SJSA1 (cell line): ENCODE data around the gene CYREN. TPM values are rescaled to one million over a fixed set of nuclear protein-coding genes. Genes with fewer than 3 reads are reported as not detected.

Experiments used
- DNase-seq, 2 experiments: peaks; one replicate each; pipeline ENCODE4 v3.0.0-alpha.2; 2015 to 2020; ENCODE audit warnings: low spot score in 2 of 2, low read depth in 1 of 2
- H3K27ac ChIP-seq: fragments of 250-450 bp; sonication (Bioruptor Pico); 2 replicates; pipeline ENCODE4 v1.5.1; 2020; ENCODE audit warnings: mild to moderate bottlenecking, moderate library complexity
- H3K27me3 ChIP-seq: fragments of 250-450 bp; sonication (Bioruptor Pico); replicated peaks from 2 replicates; pipeline ENCODE4 v1.5.1; 2020; ENCODE audit warnings: mild to moderate bottlenecking, moderate library complexity
- H3K36me3 ChIP-seq: fragments of 250-450 bp; sonication (Bioruptor Pico); 2 replicates; pipeline ENCODE4 v1.5.1; 2020; ENCODE audit warnings: mild to moderate bottlenecking
- H3K4me1 ChIP-seq: fragments of 250-450 bp; sonication (Bioruptor Pico); replicated peaks from 2 replicates; pipeline ENCODE4 v1.6.1; 2021; ENCODE audit warnings: mild to moderate bottlenecking
- H3K4me3 ChIP-seq: fragments of 250-450 bp; sonication (Bioruptor Pico); 2 replicates; pipeline ENCODE4 v1.5.1; 2020; ENCODE audit warnings: mild to moderate bottlenecking
- H3K9me3 ChIP-seq: fragments of 250-450 bp; sonication (Bioruptor Pico); replicated peaks from 2 replicates; pipeline ENCODE4 v1.5.1; 2020; ENCODE audit warnings: mild to moderate bottlenecking
- total RNA-seq: library from RNA; depleted of rRNA; stranded (reverse); fragments of >200 nt; shearing (Covaris generic); gene quantifications from 2 replicates; pipeline ENCODE4 v1.2.3, GENCODE V29; 2014

Gene CYREN
- total RNA-seq, 1 experiment from 2014 or later = 67.1 TPM

- no peak overlapping the region for H3K27ac ChIP-seq
- H3K4me3 ChIP-seq = no peak overlapping the region
- DNase-seq = no peak
- peaks cover 16% of the 10 kb centered on the region for H3K4me1 ChIP-seq
- 0 out of 2 replicates have a peak, but pooled peaks cover 2% of the 10 kb centered on the region for H3K9me3 ChIP-seq
- H3K27me3 ChIP-seq = no peaks in the 10 kb centered on the region
- H3K36me3 ChIP-seq = peaks cover 64% of the 10 kb centered on the region
These were observed 4.0 kb downstream of the CYREN start for GRCh38 chr7:135166338-135166990.

- no peak overlapping the region for H3K4me3 ChIP-seq
- peaks cover 18% of the 10 kb centered on the region for H3K4me1 ChIP-seq
- H3K27ac ChIP-seq = no peak overlapping the region
- peaks cover 64% of the 10 kb centered on the region for H3K36me3 ChIP-seq
- no peak for DNase-seq
- H3K27me3 ChIP-seq = no peaks in the 10 kb centered on the region
- H3K9me3 ChIP-seq = 0 out of 2 replicates have a peak, but pooled peaks cover 2% of the 10 kb centered on the region
These were observed 4.6 kb downstream of the CYREN start for GRCh38 chr7:135165862-135166261.

- Histone ChIP-seq H3K4me1 (peaks cover 29% of the 10 kb centered on the region), H3K27ac (no peak overlapping the region), H3K36me3 (peaks cover 55% of the 10 kb centered on the region), H3K9me3 (no peaks in the 10 kb centered on the region), H3K27me3 (no peaks in the 10 kb centered on the region), H3K4me3 (no peak overlapping the region)
- no peak for DNase-seq
These were observed 6.0 kb downstream of the CYREN start for GRCh38 chr7:135164357-135165061.

GRCh38 chr7:135162382-135163001 is 8.0 kb downstream of the CYREN start:
- Histone ChIP-seq H3K4me3 (no peak overlapping the region), H3K9me3 (no peaks in the 10 kb centered on the region), H3K27me3 (no peaks in the 10 kb centered on the region), H3K27ac (no peak overlapping the region), H3K36me3 (peaks cover 39% of the 10 kb centered on the region), H3K4me1 (peaks cover 20% of the 10 kb centered on the region)
- DNase-seq = no peak

DNA sequence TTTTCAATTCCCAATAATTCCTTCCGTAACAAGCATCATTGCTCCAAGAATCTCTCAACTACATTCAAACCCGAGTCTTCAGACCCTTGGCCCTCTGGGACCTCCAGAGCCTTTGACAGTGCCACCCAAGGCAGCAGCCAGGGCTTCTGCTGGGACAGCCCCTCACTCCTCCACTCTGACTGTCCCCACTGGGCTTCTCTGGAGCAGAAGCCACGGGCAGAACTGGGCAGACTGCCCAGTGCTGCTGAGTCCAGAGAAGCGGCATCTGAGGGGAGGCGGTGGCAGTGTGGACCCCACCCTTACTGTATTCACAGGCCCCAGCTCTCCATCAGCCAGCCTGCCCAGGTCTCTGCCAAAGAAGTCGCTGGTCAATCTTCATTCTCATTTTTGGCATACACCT is 8.8 kb downstream of the CYREN start:
- Histone ChIP-seq H3K9me3 (peaks cover 4% of the 10 kb centered on the region; the same call in 1 of the 2 replicates), H3K36me3 (peaks cover 31% of the 10 kb centered on the region), H3K4me1 (peaks cover 20% of the 10 kb centered on the region), H3K27ac (no peak overlapping the region), H3K4me3 (no peak overlapping the region), H3K27me3 (no peaks in the 10 kb centered on the region)
- DNase-seq = no peak

DNA sequence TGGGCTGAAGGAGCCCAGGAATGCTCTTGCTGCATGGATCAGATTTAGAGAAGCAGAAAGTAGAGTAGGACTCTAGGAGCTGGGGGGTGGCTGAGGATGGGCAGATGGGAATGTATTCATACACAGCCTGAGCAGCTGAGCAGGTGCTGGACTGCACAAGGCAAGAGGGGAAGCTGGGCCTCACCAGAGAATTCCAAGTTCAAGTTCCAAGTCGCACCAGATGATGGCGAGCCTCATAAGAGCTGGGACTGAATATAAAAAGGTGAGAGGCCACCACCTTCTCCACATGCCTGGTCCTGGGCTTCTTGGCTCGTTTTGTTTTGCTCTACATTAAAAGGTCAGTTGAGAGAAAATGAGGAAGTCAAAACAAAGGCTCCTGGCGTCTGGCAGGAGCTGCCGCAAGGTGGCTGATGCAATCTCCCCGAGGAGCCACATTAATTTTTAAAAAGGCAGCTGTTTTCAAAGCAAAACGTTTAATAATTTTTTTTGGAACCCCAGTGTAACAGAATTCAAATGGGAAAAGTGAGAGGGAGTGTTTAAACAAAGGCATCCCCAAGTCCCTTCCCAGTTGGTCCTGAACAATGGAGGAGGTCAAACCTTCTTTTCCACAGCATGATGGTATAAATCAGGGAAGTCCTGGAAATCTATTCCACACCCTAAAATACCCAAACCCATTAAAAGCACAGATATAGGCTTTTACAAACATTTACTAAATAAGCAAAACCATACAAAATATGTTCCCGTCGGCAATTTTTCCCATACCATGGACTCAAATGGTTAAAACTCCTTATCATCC is 9.5 kb downstream of the CYREN start:
- Histone ChIP-seq H3K4me1 (peaks cover 20% of the 10 kb centered on the region), H3K9me3 (peaks cover 6% of the 10 kb centered on the region), H3K36me3 (peaks cover 25% of the 10 kb centered on the region), H3K27ac (peak overlapping the region; percentile 33; the same call in 1 of the 2 replicates), H3K27me3 (no peaks in the 10 kb centered on the region), H3K4me3 (no peak overlapping the region)
- DNase-seq = no peak

DNA sequence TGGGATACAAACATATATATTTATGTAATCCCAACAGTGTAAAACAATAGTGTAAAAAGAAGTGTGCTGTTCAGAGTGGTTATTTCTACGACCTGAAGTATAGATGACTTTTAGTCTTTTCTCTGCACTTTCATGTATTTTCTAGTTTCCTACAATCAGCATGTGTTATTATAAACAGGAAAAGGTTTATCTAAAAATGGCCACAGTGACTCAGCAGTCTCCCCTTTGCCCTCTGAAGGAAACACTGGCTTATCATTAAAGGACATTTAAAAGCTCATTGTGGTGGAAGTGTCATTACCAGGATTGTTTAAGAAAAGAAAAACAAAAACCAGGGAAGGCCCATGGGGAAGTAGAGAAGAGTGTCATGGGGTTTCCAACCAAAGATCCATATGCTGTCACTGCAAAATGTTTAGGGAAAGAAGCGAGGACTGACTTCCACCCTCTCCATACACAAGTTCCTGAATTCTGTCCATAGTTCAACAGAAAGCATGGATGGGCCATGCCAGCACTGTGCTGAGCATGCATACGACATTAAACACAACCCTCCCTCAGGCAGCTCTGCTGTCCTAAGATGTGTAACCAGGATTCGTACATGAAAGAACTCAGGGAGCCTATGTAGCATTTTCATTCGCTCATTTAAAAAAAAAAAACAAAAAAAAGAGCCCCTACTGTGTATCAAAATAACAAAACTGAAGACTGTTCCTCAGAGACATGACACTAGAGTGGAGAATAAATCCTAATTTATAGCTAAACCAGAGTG is 10.2 kb downstream of the CYREN start:
- Histone ChIP-seq H3K27ac (peak overlapping the region; percentile 33), H3K36me3 (peaks cover 17% of the 10 kb centered on the region), H3K4me1 (peaks cover 20% of the 10 kb centered on the region)

GRCh38 chr7:135159359-135160085 is 11.0 kb downstream of the CYREN start:
- peaks cover 8% of the 10 kb centered on the region for H3K9me3 ChIP-seq
- H3K36me3 ChIP-seq = peaks cover 10% of the 10 kb centered on the region
- DNase-seq = no peak
- H3K4me3 ChIP-seq = no peak overlapping the region
- H3K4me1 ChIP-seq = peaks cover 20% of the 10 kb centered on the region
- H3K27me3 ChIP-seq = no peaks in the 10 kb centered on the region
- H3K27ac ChIP-seq = peak overlapping the region; percentile 33

More for the DNA sequence above, 10.2 kb downstream of the CYREN start:
- Histone ChIP-seq H3K27me3 (no peaks in the 10 kb centered on the region), H3K4me3 (no peak overlapping the region), H3K9me3 (peaks cover 8% of the 10 kb centered on the region)
- peak in 1 of 2 experiments; percentile 44 for DNase-seq

- Histone ChIP-seq H3K27me3 (no peaks in the 10 kb centered on the region), H3K9me3 (peaks cover 8% of the 10 kb centered on the region), H3K27ac (no peak overlapping the region), H3K4me3 (no peak overlapping the region), H3K4me1 (peaks cover 20% of the 10 kb centered on the region), H3K36me3 (peaks cover 3% of the 10 kb centered on the region)
- DNase-seq = no peak
These were observed 11.6 kb downstream of the CYREN start for GRCh38 chr7:135158874-135159273.

- Histone ChIP-seq H3K27me3 (no peaks in the 10 kb centered on the region), H3K36me3 (no peaks in the 10 kb centered on the region), H3K4me3 (no peak overlapping the region), H3K4me1 (peaks cover 20% of the 10 kb centered on the region), H3K9me3 (peaks cover 8% of the 10 kb centered on the region), H3K27ac (no peak overlapping the region)
- DNase-seq = no peak
These were observed 12.3 kb downstream of the CYREN start for GRCh38 chr7:135158141-135158655.

GRCh38 chr7:135156290-135156689 is 14.2 kb downstream of the CYREN start:
- Histone ChIP-seq H3K4me3 (no peak overlapping the region), H3K4me1 (peaks cover 20% of the 10 kb centered on the region), H3K27me3 (no peaks in the 10 kb centered on the region), H3K27ac (no peak overlapping the region), H3K36me3 (no peaks in the 10 kb centered on the region), H3K9me3 (peaks cover 8% of the 10 kb centered on the region)
- DNase-seq = no peak

- H3K36me3 ChIP-seq = no peaks in the 10 kb centered on the region
- peaks cover 6% of the 10 kb centered on the region for H3K4me1 ChIP-seq
- DNase-seq = no peak
- H3K27ac ChIP-seq = no peak overlapping the region
- no peak overlapping the region for H3K4me3 ChIP-seq
- no peaks in the 10 kb centered on the region for H3K27me3 ChIP-seq
- H3K9me3 ChIP-seq = peaks cover 8% of the 10 kb centered on the region
These were observed 15.8 kb downstream of the CYREN start for GRCh38 chr7:135154734-135155133.
